ENCODE data around the gene TTR.

The TTR gene

GRCh38 chr18:31631526-31631925 is 39.8 kb downstream of the TTR start:
- Histone ChIP-seq H3K9ac (ENCODE audit: low read depth, low read length, poor library complexity, severe bottlenecking) (no peak overlapping the region), H3K9me3 (ENCODE audit: insufficient read depth, low read depth, low read length) (peaks cover 3% of the 10 kb centered on the region; the same call in 1 of the 2 replicates), H2AFZ (ENCODE audit: low read length) (no peak overlapping the region), H3K4me1 (ENCODE audit: insufficient read depth, low read length, poor library complexity, severe bottlenecking) (peaks cover 54% of the 10 kb centered on the region), H3K79me2 (ENCODE audit: insufficient read depth, low read length) (peaks cover 3% of the 10 kb centered on the region; the same call in 1 of the 2 replicates), H3K9me2 (replicated peaks; ENCODE audit: low read depth, low read length) (no peaks in the 10 kb centered on the region), H3K36me3 (ENCODE audit: insufficient read depth, low read length) (peaks cover 29% of the 10 kb centered on the region), H4K20me1 (ENCODE audit: insufficient read depth, low read length, poor library complexity, severe bottlenecking) (no peaks in the 10 kb centered on the region), H3F3A (ENCODE audit: low read depth) (peaks cover 16% of the 10 kb centered on the region), H3K27me3 (ENCODE audit: insufficient read depth, low read length, poor library complexity, severe bottlenecking) (no peaks in the 10 kb centered on the region), H3K4me2 (ENCODE audit: low read depth, low read length, poor library complexity, severe bottlenecking) (no peak overlapping the region), H3K4me3 (ENCODE audit: low read length, poor library complexity, severe bottlenecking) (no peak overlapping the region)
- TF ChIP-seq CTCF (conservative IDR thresholded peaks at IDR 0.05; ENCODE audit: low read length) (no peak), EZH2phosphoT487 (IDR thresholded peaks at IDR 0.05; ENCODE audit: borderline replicate concordance) (no peak)

DNA sequence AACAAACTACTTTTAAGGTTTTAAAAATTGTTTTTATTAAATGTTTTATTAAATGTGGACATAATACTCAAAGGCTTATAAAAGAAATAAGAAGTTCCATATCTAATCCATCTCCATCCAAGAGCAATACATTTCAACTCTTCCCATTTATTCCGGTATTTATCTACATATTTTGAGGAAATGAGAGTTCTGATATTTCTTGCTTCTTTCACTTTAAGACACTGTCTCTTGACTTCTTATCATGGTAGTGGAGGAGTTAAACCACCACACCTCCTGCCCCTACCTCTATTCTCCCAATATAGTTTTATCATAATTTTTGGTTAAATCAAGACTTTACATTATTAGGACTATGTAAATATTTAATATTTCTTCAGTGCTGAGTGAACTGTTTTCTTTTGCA is 40.7 kb downstream of the TTR start:
- no peak overlapping the region for H2AFZ ChIP-seq (ENCODE audit: low read length)
- peaks cover 54% of the 10 kb centered on the region for H3K4me1 ChIP-seq (ENCODE audit: insufficient read depth, low read length, poor library complexity, severe bottlenecking)
- no peaks in the 10 kb centered on the region for H3K9me2 ChIP-seq (replicated peaks; ENCODE audit: low read depth, low read length)
- TF ChIP-seq CTCF (conservative IDR thresholded peaks at IDR 0.05; ENCODE audit: low read length) (no peak), EZH2phosphoT487 (IDR thresholded peaks at IDR 0.05; ENCODE audit: borderline replicate concordance) (no peak)
- H3K36me3 ChIP-seq (ENCODE audit: insufficient read depth, low read length) = peaks cover 30% of the 10 kb centered on the region
- H3K27me3 ChIP-seq (ENCODE audit: insufficient read depth, low read length, poor library complexity, severe bottlenecking) = no peaks in the 10 kb centered on the region
- H4K20me1 ChIP-seq (ENCODE audit: insufficient read depth, low read length, poor library complexity, severe bottlenecking) = no peaks in the 10 kb centered on the region
- peaks cover 16% of the 10 kb centered on the region for H3F3A ChIP-seq (ENCODE audit: low read depth)
- peaks cover 3% of the 10 kb centered on the region; the same call in 1 of the 2 replicates for H3K9me3 ChIP-seq (ENCODE audit: insufficient read depth, low read depth, low read length)
- H3K4me3 ChIP-seq (ENCODE audit: low read length, poor library complexity, severe bottlenecking) = no peak overlapping the region
- peaks cover 5% of the 10 kb centered on the region; the same call in 1 of the 2 replicates for H3K79me2 ChIP-seq (ENCODE audit: insufficient read depth, low read length)
- H3K9ac ChIP-seq (ENCODE audit: low read depth, low read length, poor library complexity, severe bottlenecking) = no peak overlapping the region
- H3K4me2 ChIP-seq (ENCODE audit: low read depth, low read length, poor library complexity, severe bottlenecking) = no peak overlapping the region

GRCh38 chr18:31633392-31634330 is 42.0 kb downstream of the TTR start:
- Histone ChIP-seq H4K20me1 (ENCODE audit: insufficient read depth, low read length, poor library complexity, severe bottlenecking) (no peaks in the 10 kb centered on the region), H3K27me3 (ENCODE audit: insufficient read depth, low read length, poor library complexity, severe bottlenecking) (no peaks in the 10 kb centered on the region), H3F3A (ENCODE audit: low read depth) (peaks cover 16% of the 10 kb centered on the region), H3K9me2 (replicated peaks; ENCODE audit: low read depth, low read length) (no peaks in the 10 kb centered on the region), H3K4me3 (ENCODE audit: low read length, poor library complexity, severe bottlenecking) (peak overlapping the region; percentile 64), H3K79me2 (ENCODE audit: insufficient read depth, low read length) (peaks cover 5% of the 10 kb centered on the region; the same call in 1 of the 2 replicates), H3K9ac (ENCODE audit: low read depth, low read length, poor library complexity, severe bottlenecking) (peak overlapping the region; percentile 69), H3K4me1 (ENCODE audit: insufficient read depth, low read length, poor library complexity, severe bottlenecking) (peaks cover 54% of the 10 kb centered on the region), H2AFZ (ENCODE audit: low read length) (no peak overlapping the region), H3K4me2 (ENCODE audit: low read depth, low read length, poor library complexity, severe bottlenecking) (peak overlapping the region; percentile 78), H3K9me3 (ENCODE audit: insufficient read depth, low read depth, low read length) (peaks cover 3% of the 10 kb centered on the region; the same call in 1 of the 2 replicates), H3K36me3 (ENCODE audit: insufficient read depth, low read length) (peaks cover 31% of the 10 kb centered on the region)
- TF ChIP-seq EZH2phosphoT487 (IDR thresholded peaks at IDR 0.05; ENCODE audit: borderline replicate concordance) (no peak), CTCF (conservative IDR thresholded peaks at IDR 0.05; ENCODE audit: low read length) (no peak)

All from Loucy (cell line).